Measurements from ENCODE around the gene GPR35. TPM values are rescaled to one million over a fixed set of nuclear protein-coding genes. Genes with fewer than 3 reads are reported as not detected.
A peak's percentile ranks its signal among the peaks of the same experiment; 100 is the strongest.

GPR35 gene
- total RNA-seq, 1 donor from 2014 or later: 4.7 TPM

DNA sequence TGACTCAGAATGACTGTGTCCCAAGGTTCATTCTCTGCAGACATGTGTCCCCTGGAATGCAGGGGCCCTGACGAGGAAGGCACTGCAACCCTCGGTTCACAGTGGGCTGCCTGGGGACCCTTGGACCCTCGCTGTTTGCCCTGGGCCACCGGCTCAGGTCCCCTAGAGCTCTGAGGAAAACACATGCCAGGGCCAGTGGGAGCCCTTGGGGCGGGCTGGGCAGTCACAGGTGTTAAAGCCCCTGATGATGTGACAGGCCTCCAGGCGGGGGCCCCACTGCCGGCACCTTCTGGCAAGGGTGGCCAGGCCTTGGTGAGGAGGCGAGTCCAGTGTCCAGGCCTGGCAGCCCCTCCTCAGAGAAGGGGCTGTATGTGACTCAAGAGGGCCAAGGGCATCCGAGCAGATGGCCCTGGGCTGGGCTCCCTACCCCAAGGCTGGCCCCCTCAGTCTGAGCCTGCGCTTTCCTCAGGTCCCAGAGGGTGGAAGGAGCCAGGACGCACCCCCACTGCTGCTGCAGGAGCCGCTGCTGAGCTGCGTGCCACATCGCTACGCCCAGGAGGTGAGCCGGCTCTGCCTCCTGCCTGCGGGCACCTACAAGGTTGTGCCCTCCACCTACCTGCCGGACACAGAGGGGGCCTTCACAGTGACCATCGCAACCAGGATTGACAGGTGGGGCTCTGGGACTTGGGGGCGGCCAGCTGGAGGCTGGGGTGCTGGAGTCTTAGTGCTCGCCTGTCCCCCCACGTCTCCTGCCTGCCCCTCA, 27.7 kb upstream of the GPR35 start:
- Histone ChIP-seq H3K36me3 (peaks cover 69% of the 10 kb centered on the region), H3K27ac (no peak overlapping the region), H3K9me3 (no peaks in the 10 kb centered on the region), H3K27me3 (ENCODE audit: low read depth) (no peaks in the 10 kb centered on the region), H3K4me1 (no peaks in the 10 kb centered on the region), H3K4me3 (no peak overlapping the region)
- peak; percentile 35 for DNase-seq
- intact Hi-C loops (cut with DNase I): no loop called here
- TF ChIP-seq, protein P1, sequence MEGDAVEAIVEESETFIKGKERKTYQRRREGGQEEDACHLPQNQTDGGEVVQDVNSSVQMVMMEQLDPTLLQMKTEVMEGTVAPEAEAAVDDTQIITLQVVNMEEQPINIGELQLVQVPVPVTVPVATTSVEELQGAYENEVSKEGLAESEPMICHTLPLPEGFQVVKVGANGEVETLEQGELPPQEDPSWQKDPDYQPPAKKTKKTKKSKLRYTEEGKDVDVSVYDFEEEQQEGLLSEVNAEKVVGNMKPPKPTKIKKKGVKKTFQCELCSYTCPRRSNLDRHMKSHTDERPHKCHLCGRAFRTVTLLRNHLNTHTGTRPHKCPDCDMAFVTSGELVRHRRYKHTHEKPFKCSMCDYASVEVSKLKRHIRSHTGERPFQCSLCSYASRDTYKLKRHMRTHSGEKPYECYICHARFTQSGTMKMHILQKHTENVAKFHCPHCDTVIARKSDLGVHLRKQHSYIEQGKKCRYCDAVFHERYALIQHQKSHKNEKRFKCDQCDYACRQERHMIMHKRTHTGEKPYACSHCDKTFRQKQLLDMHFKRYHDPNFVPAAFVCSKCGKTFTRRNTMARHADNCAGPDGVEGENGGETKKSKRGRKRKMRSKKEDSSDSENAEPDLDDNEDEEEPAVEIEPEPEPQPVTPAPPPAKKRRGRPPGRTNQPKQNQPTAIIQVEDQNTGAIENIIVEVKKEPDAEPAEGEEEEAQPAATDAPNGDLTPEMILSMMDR (IDR thresholded peaks at IDR 0.05): no peak
- no peak for ATAC-seq

- Histone ChIP-seq H3K4me3 (no peak overlapping the region), H3K36me3 (peaks cover 61% of the 10 kb centered on the region), H3K27me3 (ENCODE audit: low read depth) (no peaks in the 10 kb centered on the region), H3K4me1 (no peaks in the 10 kb centered on the region), H3K27ac (no peak overlapping the region), H3K9me3 (no peaks in the 10 kb centered on the region)
- TF ChIP-seq, protein P1 (IDR thresholded peaks at IDR 0.05): no peak
- ATAC-seq (no peak), DNase-seq (peak; percentile 41)
- intact Hi-C loops (cut with DNase I): no loop called here
Observed at GRCh38 chr2:240598311-240598911, 26.9 kb upstream of the GPR35 start.

DNA sequence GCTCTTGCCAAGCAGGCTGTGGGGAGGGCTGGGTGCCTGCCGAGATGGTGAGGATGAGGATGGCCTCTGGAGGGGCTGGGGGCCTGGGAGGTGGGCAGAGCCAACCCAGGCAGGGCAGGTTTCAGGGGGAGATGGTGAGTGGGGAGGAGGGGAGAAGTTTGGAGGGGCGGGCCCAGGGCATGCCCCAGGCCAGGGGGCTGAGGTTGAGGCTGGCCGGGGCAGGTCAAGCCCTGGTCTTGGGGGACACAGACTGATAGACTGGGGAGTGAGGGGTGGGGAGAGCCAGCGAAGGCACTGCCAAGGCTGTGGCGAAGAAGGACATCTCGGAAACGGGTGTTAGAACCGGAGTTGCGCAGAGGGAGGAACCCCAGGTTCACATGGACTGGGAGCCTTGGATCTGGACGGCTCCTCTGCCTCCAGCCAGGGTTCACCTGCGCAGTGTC, 26.1 kb upstream of the GPR35 start:
- H3K27ac ChIP-seq: no peak overlapping the region
- TF ChIP-seq, protein P1 (IDR thresholded peaks at IDR 0.05): no peak
- no peaks in the 10 kb centered on the region for H3K27me3 ChIP-seq (ENCODE audit: low read depth)
- intact Hi-C loops (cut with DNase I): no loop called here
- H3K4me3 ChIP-seq: no peak overlapping the region
- peaks cover 4% of the 10 kb centered on the region for H3K4me1 ChIP-seq
- peaks cover 57% of the 10 kb centered on the region for H3K36me3 ChIP-seq
- no peaks in the 10 kb centered on the region for H3K9me3 ChIP-seq
- DNase-seq (peak; percentile 29), ATAC-seq (no peak)

- peak; percentile 28 for DNase-seq
Observed at GRCh38 chr2:240600451-240600961, 24.8 kb upstream of the GPR35 start.

DNA sequence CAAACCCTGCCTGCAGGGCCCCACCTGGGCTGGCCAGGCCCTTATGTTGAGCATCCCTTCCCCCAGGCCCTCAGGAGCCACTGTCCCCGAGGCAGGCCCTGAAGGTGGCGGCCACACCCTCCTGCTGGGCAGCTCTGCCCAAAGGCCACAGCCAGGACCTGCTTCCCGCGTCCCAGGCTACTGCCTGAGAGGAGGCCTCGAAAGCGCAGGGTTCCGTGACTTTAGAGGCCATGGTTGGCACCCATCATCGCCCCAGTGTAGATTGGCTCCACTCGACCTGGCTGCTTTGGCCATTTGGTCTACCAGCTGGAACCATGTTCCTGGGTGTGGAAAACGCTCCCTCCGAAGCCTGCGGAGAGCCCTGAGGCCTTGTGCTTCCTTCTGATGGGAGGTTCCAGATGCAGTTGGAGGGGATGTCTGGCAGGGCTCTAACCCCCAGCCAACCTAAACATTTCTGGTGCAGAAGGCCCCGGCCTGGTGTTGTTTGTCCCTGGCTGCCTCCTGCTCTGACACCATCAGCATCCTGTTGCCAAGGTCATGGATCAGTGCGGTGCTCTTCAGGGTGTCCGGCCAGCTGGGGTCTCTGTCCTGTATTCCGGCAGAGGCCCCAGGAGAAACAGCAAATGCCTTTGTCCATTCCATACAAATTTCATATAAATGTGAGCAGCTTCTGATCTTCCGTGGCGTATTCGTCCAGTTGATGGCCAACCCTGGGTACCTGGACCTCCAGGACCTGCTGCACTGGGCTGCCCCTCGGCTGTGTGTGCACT, 24.0 kb upstream of the GPR35 start:
- TF ChIP-seq, protein P1 (IDR thresholded peaks at IDR 0.05): no peak
- H3K27me3 ChIP-seq (ENCODE audit: low read depth): no peaks in the 10 kb centered on the region
- intact Hi-C loops (cut with DNase I): no loop called here
- no peaks in the 10 kb centered on the region for H3K9me3 ChIP-seq
- no peak overlapping the region for H3K27ac ChIP-seq
- DNase-seq (peak; percentile 34), ATAC-seq (no peak)
- no peak overlapping the region for H3K4me3 ChIP-seq
- H3K4me1 ChIP-seq: peaks cover 10% of the 10 kb centered on the region
- peaks cover 39% of the 10 kb centered on the region for H3K36me3 ChIP-seq

More at GRCh38 chr2:240600451-240600961, 24.8 kb upstream of the GPR35 start:
- peaks cover 45% of the 10 kb centered on the region for H3K36me3 ChIP-seq
- no peaks in the 10 kb centered on the region for H3K9me3 ChIP-seq
- ATAC-seq: no peak
- H3K27ac ChIP-seq: no peak overlapping the region
- H3K4me1 ChIP-seq: peaks cover 10% of the 10 kb centered on the region
- H3K4me3 ChIP-seq: no peak overlapping the region
- H3K27me3 ChIP-seq (ENCODE audit: low read depth): no peaks in the 10 kb centered on the region
- intact Hi-C loops (cut with DNase I): no loop called here
- TF ChIP-seq, protein P1 (IDR thresholded peaks at IDR 0.05): no peak

All from lower lobe of right lung (tissue), 2 donors.